Endometrial microvascular endothelial cells (primary cell): ENCODE results near the gene TXN2. TPM values are rescaled to one million over a fixed set of nuclear protein-coding genes. Genes with fewer than 3 reads are reported as not detected.
"Not testable (repeated sequence)": the region's sequence is repeated elsewhere in the genome, so short reads cannot be mapped to it uniquely, and the experiment has no call there.

Source experiments
- in situ Hi-C: cut with HindIII; loops from 2 replicates; pipeline ENCODE4 v1.10.0; 2017; ENCODE audit warnings: low sequenced_read_pairs, low pct_unique_long_range_greater_than_20kb; ENCODE audit errors: inconsistent ontology term
- total RNA-seq: library from RNA; depleted of rRNA; stranded (reverse); fragments of >200 nt; gene quantifications from one replicate; pipeline ENCODE4 v1.2.3, GENCODE V29; 2015; ENCODE audit errors: inconsistent ontology term

TXN2 gene
- total RNA-seq, 1 donor from 2014 or later = 136 TPM

DNA sequence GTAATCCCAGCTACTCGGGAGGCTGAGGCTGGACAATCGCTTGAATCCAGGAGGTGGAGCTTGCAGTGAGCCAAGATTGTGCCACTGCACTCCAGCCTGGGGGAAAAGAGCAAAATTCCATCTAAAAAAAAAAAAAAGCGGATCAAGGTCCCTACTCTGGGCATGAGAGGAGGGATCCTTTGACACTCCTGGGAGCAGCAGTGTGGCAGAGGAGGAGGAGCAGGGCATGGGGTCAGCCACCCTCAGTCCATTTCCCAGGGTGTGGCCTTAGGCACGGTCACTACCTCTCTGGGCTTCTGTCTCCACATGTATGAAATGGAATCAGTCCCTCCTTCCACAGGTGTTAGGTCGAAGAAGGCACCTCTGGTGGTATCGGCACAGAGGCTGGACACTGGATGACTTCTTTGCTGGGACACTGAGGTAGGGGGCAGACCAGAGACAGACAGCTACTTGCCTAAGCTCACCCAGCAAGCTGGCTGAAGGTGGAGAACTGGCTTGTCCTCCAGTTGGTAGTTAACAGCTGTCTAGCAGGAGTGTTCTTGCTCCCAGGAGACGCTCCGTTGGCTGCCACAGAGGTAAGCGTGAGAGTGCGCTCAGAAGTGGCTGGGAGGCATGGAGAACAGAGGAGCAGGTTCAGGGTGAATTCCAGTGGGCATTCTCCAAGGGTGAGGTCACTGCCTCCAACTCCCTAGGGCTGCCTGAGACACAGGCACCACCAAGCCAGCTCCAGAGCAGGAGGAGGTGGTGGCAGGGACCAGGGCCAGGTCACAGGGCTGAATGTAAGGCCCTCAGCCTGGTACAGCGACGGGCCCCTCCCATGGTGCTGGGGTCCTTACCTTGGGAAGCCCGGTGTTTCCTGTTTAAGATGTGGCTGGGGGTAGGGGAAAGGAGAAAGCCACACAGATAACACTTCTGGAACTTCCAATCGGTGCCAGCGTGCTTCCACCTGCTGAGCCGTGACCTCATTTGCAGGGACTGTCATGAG lies 19.5 kb downstream of the TXN2 start:
- in situ Hi-C loops = no loop called here

DNA sequence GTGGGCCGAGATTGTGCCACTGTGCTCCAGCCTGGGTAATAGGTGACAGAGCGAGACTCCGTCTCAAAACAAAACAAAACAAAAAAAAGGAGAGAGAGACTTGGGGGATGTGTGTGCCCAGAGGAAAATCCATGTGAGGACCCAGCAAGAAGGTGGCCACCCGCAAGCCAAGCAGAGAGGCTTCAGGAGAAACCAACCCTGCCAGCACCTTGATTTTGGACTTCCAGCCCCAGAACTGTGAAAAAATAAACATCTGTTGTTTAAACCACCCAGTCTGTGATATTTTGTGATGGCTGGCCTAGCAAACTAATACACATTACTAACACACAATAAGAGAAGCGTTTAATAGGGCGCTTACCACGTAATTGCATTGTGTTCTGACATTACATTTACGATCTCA lies 21.2 kb downstream of the TXN2 start:
- in situ Hi-C loops = no loop called here

GRCh38 chr22:36457688-36458450 lies 23.6 kb downstream of the TXN2 start:
- in situ Hi-C loops = no loop called here

- in situ Hi-C loops = no loop called here
Observed at GRCh38 chr22:36456464-36456845, 25.0 kb downstream of the TXN2 start.

DNA sequence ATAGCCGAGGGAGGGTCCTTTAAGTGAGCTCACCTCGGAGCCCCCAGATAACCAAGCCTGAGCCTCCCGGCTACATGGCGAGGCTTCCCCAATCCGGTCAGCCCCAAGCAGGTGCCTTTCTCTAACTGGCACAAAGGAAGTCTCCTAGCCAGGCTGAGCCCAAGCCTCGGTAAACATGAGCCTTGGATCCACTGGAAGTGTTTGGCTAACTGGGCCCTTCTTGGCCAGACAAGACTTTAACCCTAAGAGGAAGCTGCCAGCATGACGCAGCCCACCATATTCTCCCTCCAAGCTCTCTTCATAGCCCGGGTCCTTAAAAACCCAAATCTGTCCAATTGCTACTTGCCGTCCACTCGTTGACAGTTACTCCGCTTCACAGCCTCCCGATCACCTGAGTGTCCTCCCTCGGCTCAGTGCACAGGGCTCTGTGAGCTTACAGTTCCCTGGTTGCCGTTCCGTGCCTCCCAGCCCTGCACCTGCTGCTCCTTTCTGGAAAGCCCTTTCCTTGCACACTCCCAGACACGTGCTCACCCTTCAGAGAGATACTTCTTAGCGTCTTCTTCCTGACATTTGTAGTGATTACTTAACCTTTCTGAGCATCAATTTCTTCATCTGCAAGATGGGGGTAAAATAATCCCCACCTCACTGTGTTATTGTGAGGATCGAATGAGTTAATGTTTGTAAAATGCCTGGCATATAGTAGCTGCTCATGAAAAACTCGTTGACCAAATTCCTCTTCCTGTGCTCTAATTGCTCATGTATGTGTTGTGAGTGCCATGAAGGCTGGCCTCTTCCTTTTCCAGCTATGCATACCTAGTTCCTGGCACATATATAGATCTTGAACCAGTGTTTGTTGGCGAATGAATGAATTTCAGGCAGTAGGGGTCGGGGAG lies 25.6 kb downstream of the TXN2 start:
- in situ Hi-C loops = no loop called here

DNA sequence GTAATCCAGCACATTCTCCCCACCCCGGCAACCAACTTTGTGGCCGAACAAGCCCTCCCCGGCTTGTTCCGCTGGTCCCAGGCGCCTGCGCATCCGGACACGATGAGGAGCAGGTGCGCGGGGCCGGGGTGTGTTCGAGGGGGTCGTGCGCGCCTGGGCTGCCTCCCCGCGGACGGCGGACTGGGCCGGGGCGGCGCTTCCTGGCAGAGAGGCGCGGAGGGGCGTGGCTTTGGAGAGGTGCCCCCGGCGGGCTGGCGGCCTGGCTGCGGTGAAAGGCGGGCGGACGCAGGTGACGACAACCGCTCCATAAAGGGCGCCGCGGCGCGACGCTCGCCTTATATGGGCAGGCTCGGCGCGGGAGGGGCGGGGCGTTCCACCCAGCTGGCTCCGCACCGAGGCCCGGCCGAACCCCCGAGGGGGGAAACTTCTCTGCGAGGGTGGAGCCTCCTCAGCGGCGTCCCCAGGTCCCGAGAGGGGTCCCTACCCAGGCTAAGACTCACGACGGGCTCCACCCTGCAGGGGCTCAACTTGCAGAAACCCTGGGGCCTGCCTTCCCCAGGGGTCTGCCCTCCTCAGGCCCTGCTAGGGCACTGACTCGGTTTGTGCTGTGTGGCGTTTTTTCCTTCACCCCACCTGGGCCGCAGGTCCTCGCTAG lies 26.4 kb downstream of the TXN2 start:
- in situ Hi-C loops = no loop called here

DNA sequence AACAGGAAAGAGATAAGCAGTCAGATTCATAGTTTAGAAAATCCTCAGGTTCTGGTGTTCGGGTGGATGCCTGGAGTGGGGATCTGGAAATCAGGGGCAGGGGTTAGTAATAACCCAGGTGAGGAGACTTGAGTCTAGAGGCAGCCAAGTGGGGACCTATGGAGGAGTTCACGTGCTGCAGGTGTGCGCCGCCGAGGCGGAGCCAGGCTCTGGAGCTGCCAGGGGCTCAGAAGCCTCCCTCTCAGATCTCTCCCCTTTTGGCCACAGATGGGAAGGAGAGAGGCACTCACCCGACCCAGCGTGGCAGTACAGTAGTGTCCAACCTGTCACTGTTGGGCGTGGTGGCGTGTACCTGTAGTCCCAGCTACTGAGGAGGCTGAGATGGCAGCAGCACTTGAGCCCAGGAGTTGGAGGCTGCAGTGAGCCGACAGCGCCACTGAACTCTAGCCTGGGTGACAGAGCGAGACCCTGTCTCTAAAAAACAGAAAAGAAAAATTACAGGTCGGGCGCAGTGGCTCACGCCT lies 27.5 kb downstream of the TXN2 start:
- in situ Hi-C loops = no loop called here

- in situ Hi-C loops = not testable (repeated sequence)
Observed at GRCh38 chr22:36452978-36453607, 28.3 kb downstream of the TXN2 start.

GRCh38 chr22:36452250-36452977 lies 29.0 kb downstream of the TXN2 start:
- in situ Hi-C loops = no loop called here

GRCh38 chr22:36450923-36451322 lies 30.5 kb downstream of the TXN2 start:
- in situ Hi-C loops = not testable (repeated sequence)

GRCh38 chr22:36449596-36450175 lies 31.8 kb downstream of the TXN2 start:
- in situ Hi-C loops = no loop called here

- in situ Hi-C loops = no loop called here
Observed at GRCh38 chr22:36447632-36448031, 33.8 kb downstream of the TXN2 start.

DNA sequence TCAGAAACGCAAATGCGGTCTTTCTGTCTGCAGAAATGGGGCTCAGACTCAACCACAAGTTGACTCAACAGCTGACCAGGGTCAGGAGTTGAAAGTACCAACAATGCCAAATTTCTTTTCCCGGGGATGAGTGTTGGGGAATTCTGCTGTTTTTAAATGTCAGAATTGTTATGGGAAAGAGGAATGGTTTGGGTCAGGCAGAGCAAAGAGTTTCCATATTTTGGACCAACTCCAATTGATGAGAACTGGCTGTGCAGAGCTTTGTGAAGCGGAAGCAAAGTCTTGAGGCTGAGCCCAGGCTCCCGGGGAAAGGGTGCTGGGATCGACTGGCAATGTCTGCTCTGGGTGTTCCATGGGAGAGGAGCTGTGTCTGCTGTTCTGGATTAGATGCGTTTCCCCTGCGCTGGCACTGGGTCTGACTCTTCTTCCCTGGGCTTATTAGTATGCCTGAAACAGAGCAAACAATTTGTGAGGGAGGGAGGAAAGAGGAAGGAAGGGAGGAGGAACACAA lies 36.2 kb downstream of the TXN2 start:
- in situ Hi-C loops = no loop called here

DNA sequence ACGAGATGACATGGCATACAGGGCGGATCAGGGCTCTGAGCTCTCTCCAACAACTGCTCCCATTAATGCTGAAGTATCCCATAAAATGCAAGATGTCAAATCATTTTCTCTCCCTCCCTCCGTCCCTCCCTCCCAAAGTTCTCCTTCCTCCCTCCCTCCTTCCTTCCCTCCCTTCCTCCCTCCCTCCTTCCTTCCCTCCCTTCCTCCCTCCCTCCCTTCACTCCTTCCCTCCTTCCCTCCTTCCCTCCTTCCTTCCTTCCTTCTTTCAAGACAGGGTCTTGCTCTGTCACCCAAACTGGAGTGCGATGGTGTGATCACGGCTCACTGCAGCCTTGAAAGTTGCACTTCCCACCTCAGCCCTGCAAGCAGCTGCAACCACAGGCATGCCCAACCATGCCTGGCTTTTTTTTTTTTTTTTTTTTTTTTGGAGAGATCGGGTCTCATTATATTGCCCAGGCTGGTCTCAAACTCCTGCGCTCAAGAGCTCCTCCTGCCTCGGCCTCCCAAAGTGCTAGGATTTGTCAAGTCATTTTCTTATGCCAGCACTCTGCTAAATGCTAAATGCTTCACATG lies 38.2 kb downstream of the TXN2 start:
- in situ Hi-C loops = no loop called here

GRCh38 chr22:36442506-36443197 lies 38.8 kb downstream of the TXN2 start:
- in situ Hi-C loops = no loop called here

GRCh38 chr22:36440429-36441002 lies 40.9 kb downstream of the TXN2 start:
- in situ Hi-C loops = no loop called here
